HepG2 (cell line): ENCODE data around the gene CEP44. TPM values are rescaled to one million over a fixed set of nuclear protein-coding genes. Genes with fewer than 3 reads are reported as not detected.

Experiments
- CREB1 ChIP-seq, 2 experiments: fragments of 450-650 bp in 1 of 2; IDR thresholded peaks; 2 replicates each; pipeline ENCODE4 v1.6.1; 2016 to 2017; ENCODE audit warnings: control low read depth in 1 of 2, mild to moderate bottlenecking in 1 of 2, missing compliant biosample characterization in 1 of 2, missing genetic modification characterization in 1 of 2
- HNF1A ChIP-seq, 2 experiments: sonication (generic) in 1 of 2; formaldehyde crosslinking in 1 of 2; IDR thresholded peaks; 2 replicates each; pipeline versions ENCODE4 v1.4.0 to v1.6.1; 2016 to 2020; ENCODE audit warnings: borderline replicate concordance in 1 of 2, low read depth in 1 of 2, mild to moderate bottlenecking in 1 of 2, missing genetic modification reagents in 1 of 2
- MBD4 ChIP-seq: IDR thresholded peaks from 2 replicates; pipeline ENCODE4 v1.6.1; 2012; ENCODE audit warnings: low read length, inconsistent platforms, borderline replicate concordance
- POGZ ChIP-seq: sonication (generic); formaldehyde crosslinking; IDR thresholded peaks from 2 replicates; pipeline ENCODE4 v1.4.0; 2020; ENCODE audit warnings: mild to moderate bottlenecking, missing genetic modification reagents
- POLR2G ChIP-seq: fragments of 200-400 bp; formaldehyde crosslinking; IDR thresholded peaks from 2 replicates; pipeline ENCODE4 v1.6.1; 2018; ENCODE audit warnings: mild to moderate bottlenecking, low read depth, low read length, moderate library complexity
- PRDM15 ChIP-seq: sonication (generic); formaldehyde crosslinking; IDR thresholded peaks from 2 replicates; pipeline ENCODE4 v1.4.0; 2020; ENCODE audit warnings: missing genetic modification reagents
- YY1 ChIP-seq: IDR thresholded peaks from 2 replicates; pipeline ENCODE4 v1.6.1; 2011; ENCODE audit warnings: low read length, low read depth, moderate library complexity, mild to moderate bottlenecking; ENCODE audit not compliant: insufficient read depth, insufficient replicate concordance
- ZFP37 ChIP-seq: sonication (generic); formaldehyde crosslinking; IDR thresholded peaks from 2 replicates; pipeline ENCODE4 v1.4.0; 2020; ENCODE audit warnings: missing genetic modification reagents, borderline replicate concordance
- ZGPAT ChIP-seq: IDR thresholded peaks from 2 replicates; pipeline ENCODE4 v1.6.1; 2016; ENCODE audit warnings: mild to moderate bottlenecking
- ZNF256 ChIP-seq: sonication (generic); formaldehyde crosslinking; conservative IDR thresholded peaks from 2 replicates; pipeline ENCODE4 v1.4.0; 2020; ENCODE audit warnings: missing genetic modification reagents
- ZNF275 ChIP-seq: sonication (generic); formaldehyde crosslinking; IDR thresholded peaks from 2 replicates; pipeline ENCODE4 v1.8.0; 2022; ENCODE audit warnings: missing genetic modification reagents, mild to moderate bottlenecking, inconsistent platforms, borderline replicate concordance
- ZNF276 ChIP-seq: sonication (generic); formaldehyde crosslinking; IDR thresholded peaks from 2 replicates; pipeline ENCODE4 v1.4.0; 2020; ENCODE audit warnings: mild to moderate bottlenecking, low read depth, missing genetic modification reagents
- ZNF367 ChIP-seq: sonication (generic); formaldehyde crosslinking; IDR thresholded peaks from 2 replicates; pipeline ENCODE4 v1.4.0; 2020; ENCODE audit warnings: missing genetic modification reagents, borderline replicate concordance
- polyA plus RNA-seq, 8 experiments: library from polyadenylated mRNA; depleted of rRNA in 3 of 8; stranded (reverse) in 7 of 8; unstranded in 1 of 8; fragments of >200 nt; fragmentation: Illumina TruSeq in 4 of 8; extraction: Trizol in 4 of 8; gene quantifications; 2 replicates each; pipeline versions ENCODE4 v1.2.1 to v1.2.3, GENCODE V29; 2011 to 2016; ENCODE audit warnings: low read depth in 4 of 8, missing spikeins in 1 of 8, mixed read lengths in 1 of 8; ENCODE audit not compliant: insufficient read depth in 1 of 8
- total RNA-seq, 5 experiments: library from RNA; depleted of rRNA; stranded (reverse); fragments of >200 nt; fragmentation: Illumina TruSeq; extraction: Trizol; gene quantifications; 2 replicates each; pipeline ENCODE4 v1.2.3, GENCODE V29; 2016; ENCODE audit warnings: low read depth in 1 of 5

The CEP44 gene
- total and polyA plus RNA-seq, 2 of the 13 experiments (the other 11 are each of a cell fraction or from before 2014, with no cell fraction given): 5.5 to 11.9 TPM

GRCh38 chr4:174283507-174284471 lies at the start of gene CEP44, which contains the start of gene FBXO8 (continued):
- TF ChIP-seq YY1: peak; percentile 38
- TF ChIP-seq POGZ (CRISPR knock-in tag): peak; percentile 74
- TF ChIP-seq ZFP37 (CRISPR knock-in tag): 0 out of 2 replicates have a peak, but pooled peaks have one; percentile 64
- peak; percentile 82 for TF ChIP-seq POLR2G
- TF ChIP-seq ZGPAT (CRISPR knock-in tag): peak; percentile 78
- TF ChIP-seq ZNF256 (CRISPR knock-in tag): 0 out of 2 replicates have a peak, but pooled peaks have one; percentile 41
- TF ChIP-seq PRDM15 (CRISPR knock-in tag): 0 out of 2 replicates have a peak, but pooled peaks have one; percentile 38
- TF ChIP-seq ZNF367 (CRISPR knock-in tag): no peak
- peak; percentile 57 for TF ChIP-seq HNF1A (IDR thresholded peaks at IDR 0.05; ENCODE audit: low read depth)
- peak; percentile 47; the same call in 1 of the 2 replicates for TF ChIP-seq HNF1A (CRISPR knock-in tag; IDR thresholded peaks at IDR 0.05; ENCODE audit: borderline replicate concordance)
- peak; percentile 87; the same call in 1 of the 2 replicates for TF ChIP-seq ZNF275
- TF ChIP-seq ZNF276 (CRISPR knock-in tag): peak; percentile 71; the same call in 1 of the 2 replicates
- TF ChIP-seq CREB1 (IDR thresholded peaks at IDR 0.05): peak; percentile 90
- TF ChIP-seq CREB1 (CRISPR knock-in tag; IDR thresholded peaks at IDR 0.05): peak; percentile 99
- no peak for TF ChIP-seq MBD4
